HG02763 (cell line): ENCODE measurements around the gene PPP1R1B.

Experiments
- ATAC-seq: cut with Tn5 transposase; IDR thresholded peaks from one replicate; pipeline ENCODE4 v1.9.1; 2021; ENCODE audit warnings: mild to moderate bottlenecking, moderate library complexity; ENCODE audit not compliant: unreplicated experiment

PPP1R1B gene

GRCh38 chr17:39678340-39679116 is 51.8 kb downstream of the PPP1R1B start:
- ATAC-seq: no peak

DNA sequence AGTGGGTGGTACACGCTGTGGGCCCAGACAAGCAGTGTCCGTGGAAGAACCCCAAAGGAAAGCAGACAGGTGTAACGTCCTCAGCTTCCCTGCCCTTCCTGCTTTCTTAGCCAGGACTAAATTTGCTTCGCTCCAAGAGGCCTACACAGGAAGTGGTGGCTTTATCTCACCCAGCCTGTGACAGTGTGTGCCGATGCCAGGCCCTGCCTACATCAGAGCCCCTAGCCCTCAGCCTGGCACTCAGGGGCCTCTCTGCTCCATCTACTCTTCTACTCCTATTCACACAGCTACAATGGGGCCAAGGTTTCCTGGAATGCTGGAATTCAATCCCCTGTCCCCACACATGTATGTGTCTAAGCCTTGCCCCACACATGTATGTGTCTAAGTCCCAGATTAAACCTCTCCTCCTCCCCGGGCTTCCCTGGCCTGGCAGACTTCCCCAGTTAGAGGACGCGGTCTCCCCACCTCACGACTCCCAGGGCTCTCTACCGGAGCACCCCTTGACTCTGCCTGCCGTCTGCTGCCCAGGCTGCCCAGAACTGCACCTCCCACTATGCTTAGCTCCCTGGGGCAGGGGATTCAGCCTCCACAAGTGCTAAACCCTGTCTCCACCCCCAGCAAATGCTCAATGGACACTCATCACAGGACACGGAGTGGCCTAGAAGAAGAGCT is 52.9 kb downstream of the PPP1R1B start:
- ATAC-seq: no peak

DNA sequence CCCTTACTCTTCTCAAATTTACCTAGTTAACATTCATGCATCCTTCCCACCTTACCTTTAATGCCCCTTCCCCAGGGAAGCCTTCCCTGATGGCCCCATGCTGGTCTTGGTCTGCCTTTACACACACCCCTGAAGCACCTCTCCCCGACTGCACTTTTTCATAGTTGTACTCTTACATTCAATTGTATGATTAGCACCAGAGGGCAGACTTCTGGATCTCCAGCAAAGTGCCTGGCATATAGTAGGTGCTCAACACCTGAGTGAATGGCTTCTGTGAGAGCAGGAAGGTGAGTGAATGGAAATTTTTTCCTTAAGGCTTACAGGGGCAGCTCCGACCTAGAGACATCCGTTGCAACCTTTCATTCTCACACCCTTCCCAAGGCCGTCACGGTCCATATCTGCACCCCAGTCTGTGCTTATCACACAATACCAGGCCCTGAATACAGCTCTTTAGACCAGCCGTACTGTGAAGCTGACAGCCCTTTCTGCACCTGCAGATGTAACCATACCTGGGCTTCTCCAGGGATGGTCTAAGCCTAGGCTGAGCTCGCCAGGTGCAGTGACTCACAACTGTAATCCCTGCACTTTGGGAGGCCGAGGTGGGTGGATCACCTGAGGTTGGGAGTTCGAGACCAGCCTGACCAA is 56.7 kb downstream of the PPP1R1B start:
- ATAC-seq: no peak

- ATAC-seq: no peak
Observed at GRCh38 chr17:39684369-39685192, 57.8 kb downstream of the PPP1R1B start.
